ENCODE measurements around the gene LAMTOR4. TPM values are rescaled to one million over a fixed set of nuclear protein-coding genes. Genes with fewer than 3 reads are reported as not detected.

Gene LAMTOR4
- total and polyA plus RNA-seq, 2 of the 13 experiments (the other 11 are each of a cell fraction or from before 2014, with no cell fraction given), result 115 to 118 TPM

- TF ChIP-seq ZBTB2 (CRISPR knock-in tag; IDR thresholded peaks at IDR 0.05; ENCODE audit: low read depth), result peak; percentile 41; the same call in 1 of the 2 replicates
- TF ChIP-seq ZNF407 (CRISPR knock-in tag; IDR thresholded peaks at IDR 0.05; ENCODE audit: not compliant biosample characterization), result no peak
- TF ChIP-seq REL (CRISPR knock-in tag; conservative IDR thresholded peaks at IDR 0.05), result peak; percentile 28; the same call in 1 of the 2 replicates
- no peak for TF ChIP-seq ZNF12 (CRISPR knock-in tag; IDR thresholded peaks at IDR 0.05)
- TF ChIP-seq HMG20B (CRISPR knock-in tag; conservative IDR thresholded peaks at IDR 0.05), result no peak
- peak; percentile 67; the same call in 1 of the 2 replicates for TF ChIP-seq SNAPC4 (CRISPR knock-in tag; IDR thresholded peaks at IDR 0.05)
- peak; percentile 32; the same call in 1 of the 2 replicates for TF ChIP-seq ZBTB33 (CRISPR knock-in tag; IDR thresholded peaks at IDR 0.05)
- peak; percentile 52; the same call in 1 of the 2 replicates for TF ChIP-seq ZNF430 (CRISPR knock-in tag; IDR thresholded peaks at IDR 0.05)
- TF ChIP-seq NFE2L1 (CRISPR knock-in tag; IDR thresholded peaks at IDR 0.05; ENCODE audit: borderline replicate concordance), result no peak
- TF ChIP-seq TAF15 (IDR thresholded peaks at IDR 0.05; ENCODE audit: low read depth, low read length, poor library complexity, severe bottlenecking), result no peak
These were observed 29.4 kb upstream of the LAMTOR4 start, which contains the start of the genes CNPY4 and TAF6 (continued) for GRCh38 chr7:100119072-100119969.
